HG02938 (cell line): ENCODE data around the gene CFDP1.

Source experiments
- ATAC-seq: cut with Tn5 transposase; IDR thresholded peaks from one replicate; pipeline ENCODE4 v1.9.1; 2021; ENCODE audit warnings: mild to moderate bottlenecking, moderate library complexity; ENCODE audit not compliant: unreplicated experiment

CFDP1 gene

GRCh38 chr16:75326333-75326732 is 107.0 kb downstream of the CFDP1 start:
- ATAC-seq, result no peak

GRCh38 chr16:75323933-75324332 is 109.4 kb downstream of the CFDP1 start:
- ATAC-seq, result no peak

GRCh38 chr16:75323198-75323597 is 110.1 kb downstream of the CFDP1 start:
- ATAC-seq, result no peak

- no peak for ATAC-seq
Observed at GRCh38 chr16:75322740-75323139, 110.6 kb downstream of the CFDP1 start.

- no peak for ATAC-seq
Observed at GRCh38 chr16:75320435-75320834, 112.9 kb downstream of the CFDP1 start.

GRCh38 chr16:75319513-75320411 is 113.5 kb downstream of the CFDP1 start:
- peak; percentile 82 for ATAC-seq

- ATAC-seq, result no peak
Observed at GRCh38 chr16:75318737-75319136, 114.6 kb downstream of the CFDP1 start.

- ATAC-seq, result no peak
Observed at GRCh38 chr16:75317532-75317931, 115.8 kb downstream of the CFDP1 start.

- ATAC-seq, result no peak
Observed at GRCh38 chr16:75317101-75317522, 116.2 kb downstream of the CFDP1 start.

- ATAC-seq, result no peak
Observed at GRCh38 chr16:75315539-75316306, 117.6 kb downstream of the CFDP1 start.

- ATAC-seq, result no peak
Observed at GRCh38 chr16:75312875-75313274, 120.4 kb downstream of the CFDP1 start.

GRCh38 chr16:75311383-75311938 is 121.8 kb downstream of the CFDP1 start:
- no peak for ATAC-seq

GRCh38 chr16:75310541-75310940 is 122.8 kb downstream of the CFDP1 start:
- ATAC-seq, result no peak

- ATAC-seq, result no peak
Observed at GRCh38 chr16:75309899-75310430, 123.3 kb downstream of the CFDP1 start.

- ATAC-seq, result no peak
Observed at GRCh38 chr16:75309156-75309555, 124.1 kb downstream of the CFDP1 start.

GRCh38 chr16:75308011-75308410 is 125.3 kb downstream of the CFDP1 start:
- ATAC-seq, result no peak

- ATAC-seq, result no peak
Observed at GRCh38 chr16:75307506-75307905, 125.8 kb downstream of the CFDP1 start.

- no peak for ATAC-seq
Observed at GRCh38 chr16:75306099-75306762, 127.1 kb downstream of the CFDP1 start.

- ATAC-seq, result peak; percentile 91
Observed at GRCh38 chr16:75305364-75306098, 127.8 kb downstream of the CFDP1 start.
